A673 (cell line): ENCODE measurements around the gene TFDP3.

Experiments
- EZH2 ChIP-seq: fragments of 200-600 bp; sonication (generic); IDR thresholded peaks from 2 replicates; pipeline ENCODE4 v1.6.1; 2017; ENCODE audit warnings: borderline replicate concordance, low read depth, mild to moderate bottlenecking, mixed read lengths, antibody characterized with exemption, low read length; ENCODE audit not compliant: poor library complexity, severe bottlenecking
- TF ChIP-seq, protein P1 (sequence below): fragments of 300-800, 200-600 bp; sonication (generic); conservative IDR thresholded peaks from 2 replicates; pipeline ENCODE4 v1.5.1; 2017; ENCODE audit warnings: low read depth, mild to moderate bottlenecking, antibody characterized with exemption, low read length, moderate library complexity, mixed read lengths

DNA sequence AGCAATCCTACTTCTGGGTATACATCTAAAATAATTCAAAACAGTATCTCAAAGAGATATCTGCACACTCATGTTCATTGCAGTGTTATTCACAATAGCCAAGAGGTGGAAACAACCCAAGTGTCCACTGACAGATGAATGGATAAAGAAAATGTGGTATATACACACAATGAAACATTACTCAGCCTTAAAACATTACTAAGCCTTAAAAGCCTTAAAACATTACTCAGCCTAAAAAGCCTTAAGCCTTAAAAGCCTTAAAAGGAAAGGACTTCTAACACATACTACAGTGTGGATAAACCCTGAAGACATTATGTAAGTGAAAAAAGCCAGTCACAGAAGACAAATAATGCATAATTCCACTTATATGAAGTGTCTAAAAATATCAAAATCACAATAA lies 40.3 kb upstream of the TFDP3 start:
- TF ChIP-seq, protein P1, sequence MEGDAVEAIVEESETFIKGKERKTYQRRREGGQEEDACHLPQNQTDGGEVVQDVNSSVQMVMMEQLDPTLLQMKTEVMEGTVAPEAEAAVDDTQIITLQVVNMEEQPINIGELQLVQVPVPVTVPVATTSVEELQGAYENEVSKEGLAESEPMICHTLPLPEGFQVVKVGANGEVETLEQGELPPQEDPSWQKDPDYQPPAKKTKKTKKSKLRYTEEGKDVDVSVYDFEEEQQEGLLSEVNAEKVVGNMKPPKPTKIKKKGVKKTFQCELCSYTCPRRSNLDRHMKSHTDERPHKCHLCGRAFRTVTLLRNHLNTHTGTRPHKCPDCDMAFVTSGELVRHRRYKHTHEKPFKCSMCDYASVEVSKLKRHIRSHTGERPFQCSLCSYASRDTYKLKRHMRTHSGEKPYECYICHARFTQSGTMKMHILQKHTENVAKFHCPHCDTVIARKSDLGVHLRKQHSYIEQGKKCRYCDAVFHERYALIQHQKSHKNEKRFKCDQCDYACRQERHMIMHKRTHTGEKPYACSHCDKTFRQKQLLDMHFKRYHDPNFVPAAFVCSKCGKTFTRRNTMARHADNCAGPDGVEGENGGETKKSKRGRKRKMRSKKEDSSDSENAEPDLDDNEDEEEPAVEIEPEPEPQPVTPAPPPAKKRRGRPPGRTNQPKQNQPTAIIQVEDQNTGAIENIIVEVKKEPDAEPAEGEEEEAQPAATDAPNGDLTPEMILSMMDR, result no peak
- no peak for TF ChIP-seq EZH2
